Breast epithelium (tissue), 4 donors: ENCODE results near the gene OSGEP. TPM values are rescaled to one million over a fixed set of nuclear protein-coding genes. Genes with fewer than 3 reads are reported as not detected.
A peak's percentile ranks its signal among the peaks of the same experiment; 100 is the strongest.

Experiments
- DNase-seq, 2 donors: peaks; one replicate each; pipeline ENCODE4 v3.0.0-alpha.2; 2019; ENCODE audit warnings: low spot score in 2 of 2
- H3K27ac ChIP-seq, 2 donors: fragments of 200-600 bp; sonication (generic) in 1 of 2; one replicate each; pipeline ENCODE4 v1.5.1; 2016 to 2019; ENCODE audit warnings: mild to moderate bottlenecking in 1 of 2
- H3K27me3 ChIP-seq, 2 donors: fragments of 200-600 bp; sonication (generic) in 1 of 2; one replicate each; pipeline versions ENCODE4 v1.5.1 to v1.6.0; 2017 to 2019; ENCODE audit warnings: control low read depth in 1 of 2, mild to moderate bottlenecking in 1 of 2
- H3K36me3 ChIP-seq: fragments of 200-600 bp; one replicate; pipeline ENCODE4 v1.5.1; 2019
- H3K4me1 ChIP-seq, 2 donors: fragments of 200-600 bp; sonication (generic); one replicate each; pipeline ENCODE4 v1.5.1; 2016 to 2019; ENCODE audit warnings: control low read depth in 1 of 2
- H3K4me3 ChIP-seq, 3 donors: fragments of 200-600 bp; sonication (generic); 1 replicate in 2 of 3; 2 replicates in 1 of 3; pipeline ENCODE4 v1.5.1; 2016 to 2019; ENCODE audit warnings: mild to moderate bottlenecking in 3 of 3, moderate library complexity in 2 of 3
- H3K9me3 ChIP-seq, 2 donors: fragments of 200-600 bp; sonication (generic) in 1 of 2; one replicate each; pipeline ENCODE4 v1.5.1; 2016 to 2019; ENCODE audit warnings: control low read depth in 1 of 2
- POLR2A ChIP-seq: fragments of 450-650 bp; IDR thresholded peaks from one replicate; pipeline ENCODE4 v1.6.1; 2016; ENCODE audit warnings: antibody characterized with exemption, mild to moderate bottlenecking, moderate library complexity
- POLR2AphosphoS5 ChIP-seq, 3 donors: sonication (generic); formaldehyde crosslinking; IDR thresholded peaks; one replicate each; pipeline ENCODE4 v1.6.1; 2017; ENCODE audit warnings: antibody characterized with exemption in 3 of 3
- intact Hi-C: fragments of 100-400 bp; cut with DNase I; formaldehyde crosslinking; loops from one replicate; pipeline ENCODE4 v1.15.1; 2023; ENCODE audit warnings: low total_unique reads
- total RNA-seq, 3 donors: library from RNA; depleted of rRNA; stranded (reverse); fragments of >200 nt; gene quantifications; one replicate each; pipeline ENCODE4 v1.1.0, GENCODE V29; 2016
- TF ChIP-seq, protein P1 (sequence below), 3 donors: fragments of 450-650 bp; IDR thresholded peaks; one replicate each; pipeline ENCODE4 v1.5.1; 2016 to 2017; ENCODE audit warnings: antibody characterized with exemption in 3 of 3, mild to moderate bottlenecking in 3 of 3, moderate library complexity in 3 of 3

OSGEP gene
- 10 to 100 TPM; 38.1 to 66.9 (median 57.5) TPM for total RNA-seq

DNA sequence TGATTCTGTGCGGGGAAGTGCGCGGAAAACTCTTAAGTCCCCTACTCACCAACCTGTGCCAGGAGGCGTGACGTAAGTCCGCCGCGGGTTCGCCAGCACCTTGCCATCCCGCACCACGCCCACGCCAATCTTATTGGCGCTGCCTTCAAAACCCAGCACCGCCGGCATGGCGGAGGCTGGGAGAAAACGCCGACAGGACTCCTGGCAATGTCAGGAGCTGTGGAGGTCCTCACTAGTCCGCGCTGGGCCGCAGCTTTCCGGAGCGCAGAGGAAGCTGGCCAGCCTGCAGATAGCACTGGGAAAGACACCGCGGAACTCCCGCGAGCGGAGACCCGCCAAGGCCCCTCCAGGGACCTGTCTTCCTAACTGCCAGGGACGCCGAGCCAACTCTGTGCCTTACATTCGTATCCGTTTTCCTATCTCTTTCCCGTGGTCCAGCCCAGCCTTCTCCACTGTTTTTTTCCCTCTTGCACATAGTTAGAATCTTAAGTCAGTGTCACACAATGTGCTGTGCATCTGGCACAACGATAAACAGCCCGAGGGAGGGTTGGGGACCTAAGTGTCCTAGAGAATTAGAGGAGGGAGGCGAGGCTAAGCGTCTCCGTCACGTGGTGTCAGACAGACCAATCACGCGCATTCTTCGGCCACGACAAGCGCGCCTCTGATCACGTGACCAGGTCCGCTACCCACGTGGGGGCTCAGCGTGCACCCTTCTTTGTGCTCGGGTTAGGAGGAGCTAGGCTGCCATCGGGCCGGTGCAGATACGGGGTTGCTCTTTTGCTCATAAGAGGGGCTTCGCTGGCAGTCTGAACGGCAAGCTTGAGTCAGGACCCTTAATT lies at the start of gene OSGEP, which contains the start of gene APEX1:
OSGEP (minus strand) TSS at position 297 of the 839 bp plus-strand sequence; CDS start at position 168, 129 bp downstream.
APEX1 (plus strand) TSS at position 711 of the 839 bp plus-strand sequence. CDS start 420 bp downstream, outside the sequence.
- peak; percentile 99 for DNase-seq
- Histone ChIP-seq H3K4me3 (peak within 1 kb of the TSS; percentile 60 to 85 (median 76)), H3K27me3 (no peaks in the 10 kb centered on the region), H3K4me1 (peaks cover 0 to 2% of the 10 kb centered on the region in 2 donors), H3K27ac (peak within 1 kb of the TSS; percentile 94 to 95), H3K36me3 (peaks cover 22% of the 10 kb centered on the region), H3K9me3 (no peaks in the 10 kb centered on the region)
- TF ChIP-seq POLR2AphosphoS5 (IDR thresholded peaks at IDR 0.05) (peak; percentile 75 to 88 (median 81)), POLR2A (no peak)
- TF ChIP-seq, protein P1, sequence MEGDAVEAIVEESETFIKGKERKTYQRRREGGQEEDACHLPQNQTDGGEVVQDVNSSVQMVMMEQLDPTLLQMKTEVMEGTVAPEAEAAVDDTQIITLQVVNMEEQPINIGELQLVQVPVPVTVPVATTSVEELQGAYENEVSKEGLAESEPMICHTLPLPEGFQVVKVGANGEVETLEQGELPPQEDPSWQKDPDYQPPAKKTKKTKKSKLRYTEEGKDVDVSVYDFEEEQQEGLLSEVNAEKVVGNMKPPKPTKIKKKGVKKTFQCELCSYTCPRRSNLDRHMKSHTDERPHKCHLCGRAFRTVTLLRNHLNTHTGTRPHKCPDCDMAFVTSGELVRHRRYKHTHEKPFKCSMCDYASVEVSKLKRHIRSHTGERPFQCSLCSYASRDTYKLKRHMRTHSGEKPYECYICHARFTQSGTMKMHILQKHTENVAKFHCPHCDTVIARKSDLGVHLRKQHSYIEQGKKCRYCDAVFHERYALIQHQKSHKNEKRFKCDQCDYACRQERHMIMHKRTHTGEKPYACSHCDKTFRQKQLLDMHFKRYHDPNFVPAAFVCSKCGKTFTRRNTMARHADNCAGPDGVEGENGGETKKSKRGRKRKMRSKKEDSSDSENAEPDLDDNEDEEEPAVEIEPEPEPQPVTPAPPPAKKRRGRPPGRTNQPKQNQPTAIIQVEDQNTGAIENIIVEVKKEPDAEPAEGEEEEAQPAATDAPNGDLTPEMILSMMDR (IDR thresholded peaks at IDR 0.05), result peak in 1 of 3 donors; percentile 5
- intact Hi-C loops, result loop anchor here (10.0 kb wide), 1 partner anchor 150 kb away; no protein-coding TSS in a partner anchor

DNA sequence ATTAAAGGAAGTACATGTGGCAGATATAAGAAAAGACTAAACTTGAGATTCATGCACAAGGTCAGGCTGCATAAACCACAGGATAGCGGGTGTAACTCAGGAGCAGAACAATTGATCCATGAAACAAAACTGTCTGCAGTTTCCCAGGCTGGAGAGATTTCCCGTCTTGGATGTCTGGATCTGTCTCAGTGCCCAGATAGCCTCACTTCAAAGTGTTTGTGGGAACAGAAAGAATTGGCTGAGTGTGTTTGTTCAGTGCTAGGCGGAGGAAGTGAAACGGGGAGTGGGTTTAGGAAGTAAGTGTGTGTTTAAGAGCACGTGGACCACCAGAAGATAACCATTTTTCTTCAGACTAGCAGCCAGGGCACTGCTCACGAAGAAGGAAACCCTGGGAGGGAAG lies 49.3 kb upstream of the OSGEP start:
- Histone ChIP-seq H3K27me3 (no peaks in the 10 kb centered on the region), H3K36me3 (no peaks in the 10 kb centered on the region), H3K4me1 (no peaks in the 10 kb centered on the region), H3K27ac (no peak overlapping the region), H3K4me3 (no peak overlapping the region), H3K9me3 (no peaks in the 10 kb centered on the region)
- intact Hi-C loops, result no loop called here
- no peak for TF ChIP-seq POLR2AphosphoS5 (IDR thresholded peaks at IDR 0.05)
- TF ChIP-seq POLR2A, result no peak
- TF ChIP-seq, protein P1 (IDR thresholded peaks at IDR 0.05), result no peak
- no peak for DNase-seq

DNA sequence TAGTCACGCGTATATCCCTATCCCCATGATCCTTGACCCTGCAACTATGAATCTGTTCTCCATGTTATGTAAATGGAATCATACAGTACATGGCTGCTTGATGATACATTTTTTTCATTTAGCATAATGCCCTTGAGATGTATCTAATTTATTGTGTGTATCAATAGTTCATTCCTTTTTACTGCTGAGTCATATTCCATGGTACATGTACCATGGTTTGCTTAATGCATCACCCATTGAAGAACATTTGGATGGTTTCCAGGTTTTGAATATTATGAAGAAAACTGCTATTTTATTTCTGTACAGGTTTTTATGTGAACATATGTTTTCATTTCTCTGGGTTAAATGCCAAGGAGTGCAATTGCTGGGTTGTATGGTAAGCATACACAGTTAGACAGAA lies 46.7 kb upstream of the OSGEP start:
- intact Hi-C loops, result no loop called here

DNA sequence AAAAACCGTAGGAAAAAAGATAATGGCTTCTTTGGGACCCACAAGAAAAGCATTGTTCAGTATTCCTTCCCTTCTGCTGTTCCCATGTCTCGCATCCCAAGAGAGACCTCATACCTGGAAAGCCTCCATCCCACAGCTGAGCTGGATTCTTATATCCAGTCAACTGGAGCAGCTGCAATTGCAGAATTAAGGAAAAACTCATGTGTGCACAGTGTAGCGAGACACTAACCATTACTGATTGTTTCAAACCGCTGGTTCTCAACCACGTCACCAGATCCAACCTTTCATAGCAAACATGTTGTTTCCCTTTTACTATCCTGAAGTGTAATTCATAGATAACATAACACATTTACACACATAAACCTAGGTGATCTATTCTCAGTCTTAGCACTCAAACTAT lies 45.3 kb upstream of the OSGEP start:
- no peak overlapping the region for H3K27ac ChIP-seq
- H3K27me3 ChIP-seq, result no peaks in the 10 kb centered on the region
- TF ChIP-seq POLR2A, result no peak
- no peak for TF ChIP-seq POLR2AphosphoS5 (IDR thresholded peaks at IDR 0.05)
- TF ChIP-seq, protein P1 (IDR thresholded peaks at IDR 0.05), result no peak
- intact Hi-C loops, result no loop called here
- H3K9me3 ChIP-seq, result no peaks in the 10 kb centered on the region
- DNase-seq, result no peak
- no peaks in the 10 kb centered on the region for H3K4me1 ChIP-seq
- no peak overlapping the region for H3K4me3 ChIP-seq
- no peaks in the 10 kb centered on the region for H3K36me3 ChIP-seq

More for the DNA sequence above, 46.7 kb upstream of the OSGEP start:
- H3K36me3 ChIP-seq, result no peaks in the 10 kb centered on the region
- H3K4me3 ChIP-seq, result no peak overlapping the region
- no peaks in the 10 kb centered on the region for H3K9me3 ChIP-seq
- no peak overlapping the region for H3K27ac ChIP-seq
- TF ChIP-seq POLR2AphosphoS5 (IDR thresholded peaks at IDR 0.05) (no peak), POLR2A (no peak)
- TF ChIP-seq, protein P1 (IDR thresholded peaks at IDR 0.05), result no peak
- H3K4me1 ChIP-seq, result no peaks in the 10 kb centered on the region
- no peak for DNase-seq
- H3K27me3 ChIP-seq, result no peaks in the 10 kb centered on the region

DNA sequence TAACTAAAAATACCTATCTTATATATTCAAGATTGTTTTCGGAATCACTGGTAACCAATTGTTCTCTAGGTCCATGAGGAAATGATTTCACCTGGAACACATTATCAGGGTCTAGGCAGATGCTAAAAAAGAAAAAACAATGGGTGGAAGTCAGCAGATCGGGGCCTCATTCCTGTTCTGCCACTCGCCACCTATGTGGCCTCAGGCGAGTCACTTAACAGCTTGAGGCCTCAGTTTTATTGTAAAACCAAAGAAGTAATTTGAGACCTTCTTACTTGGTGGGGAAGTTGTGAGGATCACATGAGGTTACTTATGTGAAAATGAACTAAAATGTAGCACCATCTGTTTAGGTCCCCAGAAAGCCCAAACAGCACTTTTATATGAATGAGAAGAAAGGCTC lies 44.5 kb upstream of the OSGEP start:
- TF ChIP-seq, protein P1 (IDR thresholded peaks at IDR 0.05), result no peak
- TF ChIP-seq POLR2A (no peak), POLR2AphosphoS5 (IDR thresholded peaks at IDR 0.05) (no peak)
- intact Hi-C loops, result no loop called here
- Histone ChIP-seq H3K36me3 (no peaks in the 10 kb centered on the region), H3K4me1 (no peaks in the 10 kb centered on the region), H3K27me3 (no peaks in the 10 kb centered on the region), H3K9me3 (no peaks in the 10 kb centered on the region), H3K4me3 (no peak overlapping the region), H3K27ac (no peak overlapping the region)
- DNase-seq, result no peak
